Tibial nerve (tissue), 4 donors: ENCODE measurements around the gene RFFL.

ENCODE experiments used
- CTCF ChIP-seq, 5 experiments: fragments of 200-600 bp in 3 of 5; fragments of 450-650 bp in 2 of 5; sonication (generic) in 3 of 5; IDR thresholded peaks; one replicate each; pipeline ENCODE4 v1.5.1; 2016 to 2019; ENCODE audit warnings: antibody characterized with exemption in 5 of 5, mild to moderate bottlenecking in 3 of 5, moderate library complexity in 2 of 5
- EP300 ChIP-seq, 2 donors: sonication (generic); formaldehyde crosslinking; IDR thresholded peaks; one replicate each; pipeline ENCODE4 v1.6.1; 2017; ENCODE audit warnings: antibody characterized with exemption in 2 of 2, mild to moderate bottlenecking in 1 of 2
- POLR2A ChIP-seq, 2 donors: fragments of 450-650 bp; IDR thresholded peaks; one replicate each; pipeline ENCODE4 v1.6.1; 2017; ENCODE audit warnings: antibody characterized with exemption in 2 of 2, mild to moderate bottlenecking in 2 of 2, moderate library complexity in 2 of 2

GRCh38 chr17:34993031-34993430 is 70.5 kb downstream of the RFFL start:
- no peak for TF ChIP-seq CTCF (IDR thresholded peaks at IDR 0.05)
- no peak for TF ChIP-seq EP300 (IDR thresholded peaks at IDR 0.05)
- no peak for TF ChIP-seq POLR2A (IDR thresholded peaks at IDR 0.05)
